ENCODE results near the gene STK39. TPM values are rescaled to one million over a fixed set of nuclear protein-coding genes. Genes with fewer than 3 reads are reported as not detected.

STK39 gene
- total and polyA plus RNA-seq, 9 of the 15 experiments (the other 6 are each of a cell fraction or from before 2014, with no cell fraction given), result 0.19 to 0.76 (median 0.51) TPM

DNA sequence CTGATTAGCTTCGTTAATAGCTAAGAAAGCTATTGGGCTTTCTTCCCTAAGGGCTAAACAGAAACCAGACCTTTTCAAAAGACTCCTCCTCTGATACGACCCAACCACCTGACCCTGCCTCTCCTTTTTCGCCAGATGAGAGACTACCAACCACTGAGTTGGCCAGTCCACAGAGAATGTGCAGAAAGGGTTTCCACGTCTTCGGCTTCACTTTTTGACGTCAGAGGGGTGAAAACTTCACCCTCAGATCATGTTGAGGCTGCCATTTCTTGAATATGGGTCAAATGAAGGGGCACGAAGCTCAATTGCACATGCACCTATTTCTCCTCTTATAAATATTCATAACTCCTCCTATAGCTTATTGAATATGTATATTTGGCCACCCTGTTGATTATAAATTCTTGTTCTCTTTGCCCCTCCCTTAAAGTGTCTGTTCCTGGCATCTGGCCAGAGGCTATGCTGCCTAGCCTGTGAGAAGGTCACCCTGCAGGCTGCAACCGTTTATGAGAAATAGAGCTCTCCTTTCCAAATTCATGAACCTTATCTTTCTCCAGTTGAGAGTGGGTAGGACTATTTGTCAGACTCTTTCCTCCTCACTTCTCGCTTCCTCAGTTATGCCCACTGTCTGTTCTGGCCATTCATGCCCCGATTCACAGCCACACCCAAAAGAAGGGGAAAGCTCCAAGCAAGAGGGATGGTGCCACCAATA is 301.6 kb downstream of the STK39 start (continued):
- TF ChIP-seq SRSF1 (IDR thresholded peaks at IDR 0.05; ENCODE audit: low read depth, low read length), result no peak
- TF ChIP-seq, protein P1, sequence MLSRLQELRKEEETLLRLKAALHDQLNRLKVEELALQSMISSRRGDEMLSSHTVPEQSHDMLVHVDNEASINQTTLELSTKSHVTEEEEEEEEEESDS (CRISPR knock-in tag; IDR thresholded peaks at IDR 0.05), result no peak
- TF ChIP-seq PURB (CRISPR knock-in tag; IDR thresholded peaks at IDR 0.05; ENCODE audit: low read depth), result no peak
- peak; percentile 99 for TF ChIP-seq NFIC (IDR thresholded peaks at IDR 0.05)
- TF ChIP-seq, protein P2, sequence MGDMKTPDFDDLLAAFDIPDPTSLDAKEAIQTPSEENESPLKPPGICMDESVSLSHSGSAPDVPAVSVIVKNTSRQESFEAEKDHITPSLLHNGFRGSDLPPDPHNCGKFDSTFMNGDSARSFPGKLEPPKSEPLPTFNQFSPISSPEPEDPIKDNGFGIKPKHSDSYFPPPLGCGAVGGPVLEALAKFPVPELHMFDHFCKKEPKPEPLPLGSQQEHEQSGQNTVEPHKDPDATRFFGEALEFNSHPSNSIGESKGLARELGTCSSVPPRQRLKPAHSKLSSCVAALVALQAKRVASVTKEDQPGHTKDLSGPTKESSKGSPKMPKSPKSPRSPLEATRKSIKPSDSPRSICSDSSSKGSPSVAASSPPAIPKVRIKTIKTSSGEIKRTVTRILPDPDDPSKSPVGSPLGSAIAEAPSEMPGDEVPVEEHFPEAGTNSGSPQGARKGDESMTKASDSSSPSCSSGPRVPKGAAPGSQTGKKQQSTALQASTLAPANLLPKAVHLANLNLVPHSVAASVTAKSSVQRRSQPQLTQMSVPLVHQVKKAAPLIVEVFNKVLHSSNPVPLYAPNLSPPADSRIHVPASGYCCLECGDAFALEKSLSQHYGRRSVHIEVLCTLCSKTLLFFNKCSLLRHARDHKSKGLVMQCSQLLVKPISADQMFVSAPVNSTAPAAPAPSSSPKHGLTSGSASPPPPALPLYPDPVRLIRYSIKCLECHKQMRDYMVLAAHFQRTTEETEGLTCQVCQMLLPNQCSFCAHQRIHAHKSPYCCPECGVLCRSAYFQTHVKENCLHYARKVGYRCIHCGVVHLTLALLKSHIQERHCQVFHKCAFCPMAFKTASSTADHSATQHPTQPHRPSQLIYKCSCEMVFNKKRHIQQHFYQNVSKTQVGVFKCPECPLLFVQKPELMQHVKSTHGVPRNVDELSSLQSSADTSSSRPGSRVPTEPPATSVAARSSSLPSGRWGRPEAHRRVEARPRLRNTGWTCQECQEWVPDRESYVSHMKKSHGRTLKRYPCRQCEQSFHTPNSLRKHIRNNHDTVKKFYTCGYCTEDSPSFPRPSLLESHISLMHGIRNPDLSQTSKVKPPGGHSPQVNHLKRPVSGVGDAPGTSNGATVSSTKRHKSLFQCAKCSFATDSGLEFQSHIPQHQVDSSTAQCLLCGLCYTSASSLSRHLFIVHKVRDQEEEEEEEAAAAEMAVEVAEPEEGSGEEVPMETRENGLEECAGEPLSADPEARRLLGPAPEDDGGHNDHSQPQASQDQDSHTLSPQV (IDR thresholded peaks at IDR 0.05), result peak; percentile 38; the same call in 1 of the 2 replicates
- TF ChIP-seq ZNF263 (CRISPR knock-in tag; IDR thresholded peaks at IDR 0.05; ENCODE audit: borderline replicate concordance), result no peak
- TF ChIP-seq CXXC5 (CRISPR knock-in tag; IDR thresholded peaks at IDR 0.05), result peak; percentile 14
- TF ChIP-seq CHCHD3 (CRISPR knock-in tag; IDR thresholded peaks at IDR 0.05), result no peak
- TF ChIP-seq, protein P3, sequence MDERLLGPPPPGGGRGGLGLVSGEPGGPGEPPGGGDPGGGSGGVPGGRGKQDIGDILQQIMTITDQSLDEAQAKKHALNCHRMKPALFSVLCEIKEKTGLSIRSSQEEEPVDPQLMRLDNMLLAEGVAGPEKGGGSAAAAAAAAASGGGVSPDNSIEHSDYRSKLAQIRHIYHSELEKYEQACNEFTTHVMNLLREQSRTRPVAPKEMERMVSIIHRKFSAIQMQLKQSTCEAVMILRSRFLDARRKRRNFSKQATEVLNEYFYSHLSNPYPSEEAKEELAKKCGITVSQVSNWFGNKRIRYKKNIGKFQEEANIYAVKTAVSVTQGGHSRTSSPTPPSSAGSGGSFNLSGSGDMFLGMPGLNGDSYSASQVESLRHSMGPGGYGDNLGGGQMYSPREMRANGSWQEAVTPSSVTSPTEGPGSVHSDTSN (CRISPR knock-in tag; IDR thresholded peaks at IDR 0.05; ENCODE audit: low read depth), result no peak
- TF ChIP-seq, protein P3 (tag; conservative IDR thresholded peaks at IDR 0.05; ENCODE audit: low read depth), result no peak
- peak; percentile 38 for TF ChIP-seq ARID1B (IDR thresholded peaks at IDR 0.05)
- TF ChIP-seq, protein P4, sequence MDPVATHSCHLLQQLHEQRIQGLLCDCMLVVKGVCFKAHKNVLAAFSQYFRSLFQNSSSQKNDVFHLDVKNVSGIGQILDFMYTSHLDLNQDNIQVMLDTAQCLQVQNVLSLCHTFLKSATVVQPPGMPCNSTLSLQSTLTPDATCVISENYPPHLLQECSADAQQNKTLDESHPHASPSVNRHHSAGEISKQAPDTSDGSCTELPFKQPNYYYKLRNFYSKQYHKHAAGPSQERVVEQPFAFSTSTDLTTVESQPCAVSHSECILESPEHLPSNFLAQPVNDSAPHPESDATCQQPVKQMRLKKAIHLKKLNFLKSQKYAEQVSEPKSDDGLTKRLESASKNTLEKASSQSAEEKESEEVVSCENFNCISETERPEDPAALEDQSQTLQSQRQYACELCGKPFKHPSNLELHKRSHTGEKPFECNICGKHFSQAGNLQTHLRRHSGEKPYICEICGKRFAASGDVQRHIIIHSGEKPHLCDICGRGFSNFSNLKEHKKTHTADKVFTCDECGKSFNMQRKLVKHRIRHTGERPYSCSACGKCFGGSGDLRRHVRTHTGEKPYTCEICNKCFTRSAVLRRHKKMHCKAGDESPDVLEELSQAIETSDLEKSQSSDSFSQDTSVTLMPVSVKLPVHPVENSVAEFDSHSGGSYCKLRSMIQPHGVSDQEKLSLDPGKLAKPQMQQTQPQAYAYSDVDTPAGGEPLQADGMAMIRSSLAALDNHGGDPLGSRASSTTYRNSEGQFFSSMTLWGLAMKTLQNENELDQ (CRISPR knock-in tag; IDR thresholded peaks at IDR 0.05; ENCODE audit: borderline replicate concordance), result no peak
- TF ChIP-seq, protein P5, sequence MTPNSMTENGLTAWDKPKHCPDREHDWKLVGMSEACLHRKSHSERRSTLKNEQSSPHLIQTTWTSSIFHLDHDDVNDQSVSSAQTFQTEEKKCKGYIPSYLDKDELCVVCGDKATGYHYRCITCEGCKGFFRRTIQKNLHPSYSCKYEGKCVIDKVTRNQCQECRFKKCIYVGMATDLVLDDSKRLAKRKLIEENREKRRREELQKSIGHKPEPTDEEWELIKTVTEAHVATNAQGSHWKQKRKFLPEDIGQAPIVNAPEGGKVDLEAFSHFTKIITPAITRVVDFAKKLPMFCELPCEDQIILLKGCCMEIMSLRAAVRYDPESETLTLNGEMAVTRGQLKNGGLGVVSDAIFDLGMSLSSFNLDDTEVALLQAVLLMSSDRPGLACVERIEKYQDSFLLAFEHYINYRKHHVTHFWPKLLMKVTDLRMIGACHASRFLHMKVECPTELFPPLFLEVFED (CRISPR knock-in tag; conservative IDR thresholded peaks at IDR 0.05), result 0 out of 2 replicates have a peak, but pooled peaks have one; percentile 65
- TF ChIP-seq MTA3 (IDR thresholded peaks at IDR 0.05; ENCODE audit: borderline replicate concordance), result no peak
- TF ChIP-seq EP300 (IDR thresholded peaks at IDR 0.05; ENCODE audit: low read length), result peak; percentile 59
- TF ChIP-seq KDM4B (IDR thresholded peaks at IDR 0.05; ENCODE audit: borderline replicate concordance in 2 of 2, low read depth in 1 of 2), result no peak
- TF ChIP-seq RBM34 (IDR thresholded peaks at IDR 0.05; ENCODE audit: borderline replicate concordance, insufficient read depth, low read length), result no peak

Measured in K562 (cell line).